Skin of body (tissue), 1 donor: ENCODE data around the gene BEX1. TPM values are rescaled to one million over a fixed set of nuclear protein-coding genes. Genes with fewer than 3 reads are reported as not detected.

ENCODE experiments used
- total RNA-seq: library from RNA; depleted of rRNA; stranded (reverse); fragments of >200 nt; gene quantifications from one replicate; pipeline ENCODE4 v1.2.3, GENCODE V29; 2014

The BEX1 gene
- total RNA-seq, 1 donor from 2014 or later, result 0.30 TPM

Other genes starting within 250 kb of the BEX1 start
- 0.59 TPM for gene RAB40AL, start 126.9 kb downstream of the BEX1 start, total RNA-seq
- not detected for gene NXF3, start 29.0 kb upstream of the BEX1 start, total RNA-seq
- 28.6 TPM for gene BEX4, start 150.9 kb upstream of the BEX1 start, total RNA-seq
- gene TCEAL8, start 191.0 kb upstream of the BEX1 start, total RNA-seq, result 106 TPM
- 1.1 TPM for gene TCEAL5, start 212.6 kb upstream of the BEX1 start, total RNA-seq
- 7.8 TPM for gene BEX2, start 246.8 kb upstream of the BEX1 start, total RNA-seq